Neural cell (in vitro differentiated cells): ENCODE data around the gene PTPN18. TPM values are rescaled to one million over a fixed set of nuclear protein-coding genes. Genes with fewer than 3 reads are reported as not detected.
A peak's percentile ranks its signal among the peaks of the same experiment; 100 is the strongest.

ENCODE experiments used
- H2AFZ ChIP-seq: fragments of 200-600, 300-800 bp; sonication (generic), shearing (Covaris generic); 2 replicates; pipeline ENCODE4 v1.6.0; 2014; ENCODE audit warnings: low read depth, mild to moderate bottlenecking, antibody characterized with exemption, low read length, moderate library complexity
- H3F3A ChIP-seq: fragments of 200-600 bp; shearing (Covaris generic); 2 replicates; pipeline ENCODE4 v1.6.1; 2016; ENCODE audit warnings: mild to moderate bottlenecking, moderate library complexity, mixed read lengths, antibody characterized with exemption, low read length; ENCODE audit not compliant: insufficient read depth, poor library complexity, severe bottlenecking
- H3K27ac ChIP-seq: fragments of 200-600, 300-800 bp; sonication (generic), shearing (Covaris generic); 2 replicates; pipeline ENCODE4 v1.5.1; 2014; ENCODE audit warnings: mild to moderate bottlenecking, low read length, moderate library complexity
- H3K27me3 ChIP-seq: fragments of 300-800, 200-600 bp; sonication (generic), shearing (Covaris generic); 2 replicates; pipeline ENCODE4 v1.6.0; 2014; ENCODE audit warnings: mild to moderate bottlenecking, low read depth, low read length, moderate library complexity; ENCODE audit not compliant: insufficient read depth
- H3K36me3 ChIP-seq: fragments of 300-800, 200-600 bp; sonication (generic), shearing (Covaris generic); 2 replicates; pipeline ENCODE4 v1.5.1; 2014; ENCODE audit warnings: mild to moderate bottlenecking, antibody characterized with exemption, low read length, moderate library complexity; ENCODE audit not compliant: insufficient read depth
- H3K4me2 ChIP-seq: fragments of 300-800, 200-600 bp; sonication (generic), shearing (Covaris generic); 2 replicates; pipeline ENCODE4 v1.6.0; 2014; ENCODE audit warnings: mild to moderate bottlenecking, low read length
- H3K4me3 ChIP-seq: fragments of 300-800, 200-600 bp; sonication (generic), shearing (Covaris generic); 2 replicates; pipeline ENCODE4 v1.5.1; 2014; ENCODE audit warnings: mild to moderate bottlenecking, low read length, moderate library complexity
- H3K79me2 ChIP-seq: fragments of 200-600 bp; shearing (Covaris generic); replicated peaks from 2 replicates; pipeline ENCODE4 v1.6.0; 2014; ENCODE audit warnings: mild to moderate bottlenecking, low read length, moderate library complexity; ENCODE audit not compliant: insufficient read depth
- H3K9ac ChIP-seq: fragments of 300-800, 200-600 bp; sonication (generic), shearing (Covaris generic); 2 replicates; pipeline ENCODE4 v1.6.1; 2016; ENCODE audit warnings: mild to moderate bottlenecking, low read length, mixed read lengths
- H3K9me2 ChIP-seq: fragments of 200-600 bp; shearing (Covaris generic); 2 replicates; pipeline ENCODE4 v1.6.1; 2016; ENCODE audit warnings: mild to moderate bottlenecking, low read length, mixed read lengths; ENCODE audit not compliant: insufficient read depth
- H3K9me3 ChIP-seq: fragments of 200-600, 300-800 bp; sonication (generic), shearing (Covaris generic); 2 replicates; pipeline ENCODE4 v1.6.1; 2016; ENCODE audit warnings: mild to moderate bottlenecking, mixed run types, low read length, moderate library complexity, mixed read lengths
- H4K20me1 ChIP-seq: fragments of 200-600 bp; shearing (Covaris generic); 2 replicates; pipeline ENCODE4 v1.6.1; 2016; ENCODE audit warnings: mild to moderate bottlenecking, mixed run types; ENCODE audit not compliant: insufficient read depth
- EP300 ChIP-seq: fragments of 450-650 bp; conservative IDR thresholded peaks from 2 replicates; pipeline ENCODE4 v1.6.1; 2014; ENCODE audit warnings: antibody characterized with exemption, mild to moderate bottlenecking, moderate library complexity; ENCODE audit not compliant: poor library complexity, severe bottlenecking
- EZH2 ChIP-seq: fragments of 200-600, 300-800 bp; shearing (Covaris generic), sonication (generic); IDR thresholded peaks from 2 replicates; pipeline ENCODE4 v1.6.1; 2014; ENCODE audit warnings: antibody characterized with exemption, low read length, borderline replicate concordance, mild to moderate bottlenecking; ENCODE audit not compliant: insufficient read depth, poor library complexity, severe bottlenecking
- MXI1 ChIP-seq: fragments of 450-650 bp; conservative IDR thresholded peaks from 2 replicates; pipeline ENCODE4 v1.6.1; 2014; ENCODE audit warnings: antibody characterized with exemption, mild to moderate bottlenecking; ENCODE audit not compliant: poor library complexity, severe bottlenecking
- POLR2AphosphoS5 ChIP-seq: IDR thresholded peaks from 2 replicates; pipeline ENCODE4 v1.6.1; 2012
- RAD21 ChIP-seq: fragments of 450-650 bp; conservative IDR thresholded peaks from 2 replicates; pipeline ENCODE4 v1.6.1; 2014; ENCODE audit warnings: antibody characterized with exemption, mild to moderate bottlenecking, moderate library complexity
- SMC3 ChIP-seq: fragments of 450-650 bp; conservative IDR thresholded peaks from 2 replicates; pipeline ENCODE4 v1.6.1; 2014; ENCODE audit warnings: antibody characterized with exemption, mild to moderate bottlenecking, moderate library complexity; ENCODE audit not compliant: poor library complexity
- TAF1 ChIP-seq: IDR thresholded peaks from 2 replicates; pipeline ENCODE4 v1.6.1; 2012; ENCODE audit warnings: low read depth
- polyA plus RNA-seq: library from polyadenylated mRNA; depleted of rRNA; stranded (reverse); fragments of >200 nt; gene quantifications from 2 replicates; pipeline ENCODE4 v1.2.3, GENCODE V29; 2014
- TF ChIP-seq, protein P1 (sequence below): fragments of 450-650 bp; IDR thresholded peaks from 2 replicates; pipeline ENCODE4 v1.5.1; 2014; ENCODE audit warnings: antibody characterized with exemption, mild to moderate bottlenecking, moderate library complexity; ENCODE audit not compliant: poor library complexity, severe bottlenecking
- TF ChIP-seq, protein P2 (sequence below): IDR thresholded peaks from 2 replicates; pipeline ENCODE4 v1.6.1; 2012; ENCODE audit warnings: borderline replicate concordance

The PTPN18 gene
- polyA plus RNA-seq, 1 donor from 2014 or later = 13.3 TPM

- no peaks in the 10 kb centered on the region for H3K9me2 ChIP-seq
- H3K27me3 ChIP-seq = no peaks in the 10 kb centered on the region
- no peak overlapping the region for H3K27ac ChIP-seq
- no peaks in the 10 kb centered on the region for H4K20me1 ChIP-seq
- no peak overlapping the region for H3K9ac ChIP-seq
- no peaks in the 10 kb centered on the region for H3K9me3 ChIP-seq
- peaks cover 10% of the 10 kb centered on the region for H3K36me3 ChIP-seq
- no peak overlapping the region for H3K4me2 ChIP-seq
- H3F3A ChIP-seq = no peaks in the 10 kb centered on the region
- H3K4me3 ChIP-seq = no peak overlapping the region
- peaks cover 4% of the 10 kb centered on the region for H3K79me2 ChIP-seq
- TF ChIP-seq SMC3 = no peak
- H2AFZ ChIP-seq = no peak overlapping the region
Observed at GRCh38 chr2:130347220-130347925, 8.5 kb upstream of the PTPN18 start.

DNA sequence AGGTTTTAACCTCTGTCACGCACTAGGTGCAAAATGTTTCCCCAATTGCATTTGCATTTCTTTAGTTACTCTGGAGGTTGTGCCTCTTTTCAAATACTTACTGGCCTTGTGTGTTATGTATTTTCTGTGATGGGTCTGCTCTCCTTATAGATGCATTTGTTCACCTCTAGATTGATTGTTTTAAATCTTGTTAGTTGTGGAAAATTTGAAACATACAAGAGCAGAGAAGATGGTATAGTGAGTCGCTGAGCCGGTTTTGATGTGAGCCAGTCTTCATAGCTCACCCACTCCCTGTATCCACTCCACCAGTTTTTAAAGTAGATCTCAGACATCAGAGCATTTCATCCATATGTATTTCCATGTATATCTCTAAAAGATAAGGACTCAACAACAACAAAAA lies 6.7 kb upstream of the PTPN18 start:
- Histone ChIP-seq H4K20me1 (no peaks in the 10 kb centered on the region), H3K79me2 (peaks cover 3% of the 10 kb centered on the region), H3F3A (no peaks in the 10 kb centered on the region), H3K36me3 (peaks cover 10% of the 10 kb centered on the region), H3K27ac (no peak overlapping the region), H3K9me3 (no peaks in the 10 kb centered on the region), H3K9ac (no peak overlapping the region), H3K4me3 (no peak overlapping the region), H3K27me3 (no peaks in the 10 kb centered on the region), H2AFZ (no peak overlapping the region), H3K4me2 (no peak overlapping the region), H3K9me2 (no peaks in the 10 kb centered on the region)
- TF ChIP-seq, protein P1, sequence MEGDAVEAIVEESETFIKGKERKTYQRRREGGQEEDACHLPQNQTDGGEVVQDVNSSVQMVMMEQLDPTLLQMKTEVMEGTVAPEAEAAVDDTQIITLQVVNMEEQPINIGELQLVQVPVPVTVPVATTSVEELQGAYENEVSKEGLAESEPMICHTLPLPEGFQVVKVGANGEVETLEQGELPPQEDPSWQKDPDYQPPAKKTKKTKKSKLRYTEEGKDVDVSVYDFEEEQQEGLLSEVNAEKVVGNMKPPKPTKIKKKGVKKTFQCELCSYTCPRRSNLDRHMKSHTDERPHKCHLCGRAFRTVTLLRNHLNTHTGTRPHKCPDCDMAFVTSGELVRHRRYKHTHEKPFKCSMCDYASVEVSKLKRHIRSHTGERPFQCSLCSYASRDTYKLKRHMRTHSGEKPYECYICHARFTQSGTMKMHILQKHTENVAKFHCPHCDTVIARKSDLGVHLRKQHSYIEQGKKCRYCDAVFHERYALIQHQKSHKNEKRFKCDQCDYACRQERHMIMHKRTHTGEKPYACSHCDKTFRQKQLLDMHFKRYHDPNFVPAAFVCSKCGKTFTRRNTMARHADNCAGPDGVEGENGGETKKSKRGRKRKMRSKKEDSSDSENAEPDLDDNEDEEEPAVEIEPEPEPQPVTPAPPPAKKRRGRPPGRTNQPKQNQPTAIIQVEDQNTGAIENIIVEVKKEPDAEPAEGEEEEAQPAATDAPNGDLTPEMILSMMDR = no peak
- no peak for TF ChIP-seq POLR2AphosphoS5
- TF ChIP-seq RAD21 = no peak
- no peak for TF ChIP-seq SMC3
- no peak for TF ChIP-seq MXI1
- no peak for TF ChIP-seq TAF1
- TF ChIP-seq EP300 = no peak
- TF ChIP-seq EZH2 = no peak
- TF ChIP-seq, protein P2, sequence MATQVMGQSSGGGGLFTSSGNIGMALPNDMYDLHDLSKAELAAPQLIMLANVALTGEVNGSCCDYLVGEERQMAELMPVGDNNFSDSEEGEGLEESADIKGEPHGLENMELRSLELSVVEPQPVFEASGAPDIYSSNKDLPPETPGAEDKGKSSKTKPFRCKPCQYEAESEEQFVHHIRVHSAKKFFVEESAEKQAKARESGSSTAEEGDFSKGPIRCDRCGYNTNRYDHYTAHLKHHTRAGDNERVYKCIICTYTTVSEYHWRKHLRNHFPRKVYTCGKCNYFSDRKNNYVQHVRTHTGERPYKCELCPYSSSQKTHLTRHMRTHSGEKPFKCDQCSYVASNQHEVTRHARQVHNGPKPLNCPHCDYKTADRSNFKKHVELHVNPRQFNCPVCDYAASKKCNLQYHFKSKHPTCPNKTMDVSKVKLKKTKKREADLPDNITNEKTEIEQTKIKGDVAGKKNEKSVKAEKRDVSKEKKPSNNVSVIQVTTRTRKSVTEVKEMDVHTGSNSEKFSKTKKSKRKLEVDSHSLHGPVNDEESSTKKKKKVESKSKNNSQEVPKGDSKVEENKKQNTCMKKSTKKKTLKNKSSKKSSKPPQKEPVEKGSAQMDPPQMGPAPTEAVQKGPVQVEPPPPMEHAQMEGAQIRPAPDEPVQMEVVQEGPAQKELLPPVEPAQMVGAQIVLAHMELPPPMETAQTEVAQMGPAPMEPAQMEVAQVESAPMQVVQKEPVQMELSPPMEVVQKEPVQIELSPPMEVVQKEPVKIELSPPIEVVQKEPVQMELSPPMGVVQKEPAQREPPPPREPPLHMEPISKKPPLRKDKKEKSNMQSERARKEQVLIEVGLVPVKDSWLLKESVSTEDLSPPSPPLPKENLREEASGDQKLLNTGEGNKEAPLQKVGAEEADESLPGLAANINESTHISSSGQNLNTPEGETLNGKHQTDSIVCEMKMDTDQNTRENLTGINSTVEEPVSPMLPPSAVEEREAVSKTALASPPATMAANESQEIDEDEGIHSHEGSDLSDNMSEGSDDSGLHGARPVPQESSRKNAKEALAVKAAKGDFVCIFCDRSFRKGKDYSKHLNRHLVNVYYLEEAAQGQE = no peak

DNA sequence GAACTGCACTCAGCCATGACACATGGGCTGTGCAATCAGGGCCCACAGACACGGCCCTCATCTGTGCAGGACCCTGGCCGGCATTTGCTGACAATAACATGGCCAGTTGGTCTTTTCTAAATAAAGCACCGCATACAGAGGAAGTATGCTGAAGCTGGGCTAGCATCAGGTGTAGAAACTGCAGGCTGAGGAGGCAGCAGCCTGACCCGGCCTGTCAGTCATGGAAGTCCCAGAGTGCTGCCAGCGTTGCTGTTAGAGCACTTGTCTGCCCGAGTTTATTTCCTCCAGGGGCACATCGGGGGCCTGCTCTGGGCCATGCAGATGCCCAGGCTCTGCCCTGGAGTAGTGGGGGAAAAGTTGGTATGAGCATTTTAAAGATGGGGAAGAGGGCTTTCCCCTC lies 4.1 kb upstream of the PTPN18 start:
- no peak overlapping the region for H2AFZ ChIP-seq
- H3K36me3 ChIP-seq = peaks cover 5% of the 10 kb centered on the region
- H3K9me3 ChIP-seq = no peaks in the 10 kb centered on the region
- H3F3A ChIP-seq = no peaks in the 10 kb centered on the region
- no peak overlapping the region for H3K4me2 ChIP-seq
- H4K20me1 ChIP-seq = no peaks in the 10 kb centered on the region
- H3K79me2 ChIP-seq = no peaks in the 10 kb centered on the region
- no peaks in the 10 kb centered on the region for H3K27me3 ChIP-seq
- H3K4me3 ChIP-seq = no peak overlapping the region
- peak overlapping the region; percentile 7 for H3K9ac ChIP-seq
- TF ChIP-seq, protein P1 = no peak
- no peak for TF ChIP-seq POLR2AphosphoS5
- TF ChIP-seq MXI1 = no peak
- TF ChIP-seq EP300 = no peak
- no peak for TF ChIP-seq TAF1
- no peak for TF ChIP-seq SMC3
- no peak for TF ChIP-seq RAD21
- TF ChIP-seq, protein P2 = no peak
- TF ChIP-seq EZH2 = no peak
- no peaks in the 10 kb centered on the region for H3K9me2 ChIP-seq
- H3K27ac ChIP-seq = no peak overlapping the region
